Neural progenitor cell (in vitro differentiated cells): Measurements from ENCODE around the gene ERFL. TPM values are rescaled to one million over a fixed set of nuclear protein-coding genes. Genes with fewer than 3 reads are reported as not detected.

Source experiments
- DNase-seq: peaks from one replicate; pipeline ENCODE4 v3.0.0-alpha.2; 2016; ENCODE audit warnings: low spot score
- H2AFZ ChIP-seq: fragments of 200-600 bp; sonication (generic); replicated peaks from 2 replicates; pipeline ENCODE4 v1.6.1; 2016; ENCODE audit warnings: antibody characterized with exemption
- H3F3A ChIP-seq: fragments of 200-600 bp; sonication (generic); 2 replicates; pipeline ENCODE4 v1.6.1; 2016; ENCODE audit warnings: antibody characterized with exemption, low read depth
- H3K27ac ChIP-seq: fragments of 200-600 bp; sonication (generic); 2 replicates; pipeline ENCODE4 v1.5.1; 2016; ENCODE audit warnings: mild to moderate bottlenecking
- H3K27me3 ChIP-seq: fragments of 200-600 bp; sonication (generic); 2 replicates; pipeline ENCODE4 v1.6.1; 2016; ENCODE audit warnings: mild to moderate bottlenecking, moderate library complexity
- H3K36me3 ChIP-seq: fragments of 200-600 bp; sonication (generic); 2 replicates; pipeline ENCODE4 v1.5.1; 2016
- H3K4me1 ChIP-seq: fragments of 200-600 bp; sonication (generic); 2 replicates; pipeline ENCODE4 v1.6.1; 2016; ENCODE audit warnings: mixed run types
- H3K4me2 ChIP-seq: fragments of 200-600 bp; sonication (generic); 2 replicates; pipeline ENCODE4 v1.6.1; 2016
- H3K4me3 ChIP-seq: fragments of 200-600 bp; sonication (generic); 2 replicates; pipeline ENCODE4 v1.5.1; 2016
- H3K79me2 ChIP-seq: fragments of 200-600 bp; sonication (generic); 2 replicates; pipeline ENCODE4 v1.6.1; 2016; ENCODE audit warnings: low read depth
- H3K9ac ChIP-seq: fragments of 200-600 bp; sonication (generic); 2 replicates; pipeline ENCODE4 v1.6.1; 2016
- H3K9me3 ChIP-seq: fragments of 200-600 bp; sonication (generic); 2 replicates; pipeline ENCODE4 v1.5.1; 2016; ENCODE audit warnings: low read depth
- H4K20me1 ChIP-seq: fragments of 200-600 bp; sonication (generic); 2 replicates; pipeline ENCODE4 v1.6.1; 2016; ENCODE audit warnings: low read depth
- H3K27ac Mint-ChIP-seq: 3 replicates; pipeline ENCODE4 v1.8.0; 2021; ENCODE audit warnings: mixed read lengths
- H3K27me3 Mint-ChIP-seq: 2 replicates; pipeline ENCODE4 v1.8.0; 2022; ENCODE audit warnings: low read depth, mild to moderate bottlenecking, inconsistent platforms, moderate library complexity, mixed read lengths; ENCODE audit not compliant: insufficient read depth
- H3K36me3 Mint-ChIP-seq: 3 replicates; pipeline ENCODE4 v1.8.0; 2021; ENCODE audit warnings: mixed read lengths
- H3K4me1 Mint-ChIP-seq: 3 replicates; pipeline ENCODE4 v1.8.0; 2021; ENCODE audit warnings: mixed read lengths
- H3K4me3 Mint-ChIP-seq: 3 replicates; pipeline ENCODE4 v1.8.0; 2021; ENCODE audit warnings: mild to moderate bottlenecking, moderate library complexity, mixed read lengths
- H3K9me3 Mint-ChIP-seq: 3 replicates; pipeline ENCODE4 v1.8.0; 2020; ENCODE audit warnings: mixed read lengths
- CTCF ChIP-seq: fragments of 200-600 bp; sonication (generic); IDR thresholded peaks from 2 replicates; pipeline ENCODE4 v1.5.1; 2017; ENCODE audit warnings: antibody characterized with exemption, mild to moderate bottlenecking
- EZH2 ChIP-seq: fragments of 200-600 bp; sonication (generic); IDR thresholded peaks from 2 replicates; pipeline ENCODE4 v1.6.1; 2017; ENCODE audit warnings: antibody characterized with exemption, mild to moderate bottlenecking, moderate library complexity
- EZH2phosphoT487 ChIP-seq: fragments of 200-600 bp; sonication (generic); IDR thresholded peaks from 2 replicates; pipeline ENCODE4 v1.6.1; 2017; ENCODE audit warnings: antibody characterized with exemption
- total RNA-seq: library from RNA; depleted of rRNA; stranded (reverse); fragments of >200 nt; gene quantifications from 2 replicates; pipeline ENCODE4 v1.2.3, GENCODE V29; 2015; ENCODE audit warnings: low replicate concordance

ERFL gene
- total RNA-seq, 1 donor from 2014 or later = 0.65 TPM

DNA sequence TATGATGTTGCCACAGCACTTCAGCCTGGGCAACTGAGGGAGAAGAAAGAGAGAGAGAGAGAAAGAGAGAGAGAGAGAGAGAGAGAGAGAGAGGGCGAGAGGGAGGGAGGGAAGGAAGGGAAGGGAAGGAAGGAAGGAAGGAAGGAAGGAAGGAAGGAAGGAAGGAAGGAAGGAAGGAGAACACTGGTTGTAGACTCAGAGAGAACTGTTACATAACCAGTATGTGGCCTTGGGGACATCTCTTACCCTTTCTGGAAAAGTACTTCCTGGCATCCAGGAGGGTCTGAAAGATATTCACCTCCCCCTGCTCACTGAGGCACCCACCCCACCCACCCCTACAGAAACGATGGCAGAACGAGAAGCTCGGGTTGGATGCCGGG lies 47.9 kb downstream of the ERFL start:
- peaks cover 33% of the 10 kb centered on the region for H3K27me3 Mint-ChIP-seq
- H2AFZ ChIP-seq = no peak overlapping the region
- no peaks in the 10 kb centered on the region for H3K9me3 Mint-ChIP-seq

GRCh38 chr19:41879670-41880328 lies 48.5 kb downstream of the ERFL start:
- Mint-ChIP-seq H3K4me3 (peak overlapping the region; percentile 36), H3K27ac (no peak overlapping the region)
- no peak overlapping the region for H3K27ac ChIP-seq

More for the DNA sequence above, 47.9 kb downstream of the ERFL start:
- Histone ChIP-seq H3K4me3 (no peak overlapping the region), H3K4me2 (no peak overlapping the region), H4K20me1 (no peaks in the 10 kb centered on the region), H3K9me3 (no peaks in the 10 kb centered on the region), H3K27me3 (peaks cover 54% of the 10 kb centered on the region), H3K79me2 (peaks cover 9% of the 10 kb centered on the region), H3K9ac (no peak overlapping the region), H3K36me3 (no peaks in the 10 kb centered on the region), H3K27ac (no peak overlapping the region), H3F3A (peaks cover 22% of the 10 kb centered on the region), H3K4me1 (peaks cover 6% of the 10 kb centered on the region)
- TF ChIP-seq CTCF (no peak), EZH2 (no peak), EZH2phosphoT487 (no peak)
- Mint-ChIP-seq H3K36me3 (no peaks in the 10 kb centered on the region), H3K4me1 (peaks cover 18% of the 10 kb centered on the region), H3K4me3 (peak overlapping the region; percentile 36), H3K27ac (no peak overlapping the region)
- no peak for DNase-seq

DNA sequence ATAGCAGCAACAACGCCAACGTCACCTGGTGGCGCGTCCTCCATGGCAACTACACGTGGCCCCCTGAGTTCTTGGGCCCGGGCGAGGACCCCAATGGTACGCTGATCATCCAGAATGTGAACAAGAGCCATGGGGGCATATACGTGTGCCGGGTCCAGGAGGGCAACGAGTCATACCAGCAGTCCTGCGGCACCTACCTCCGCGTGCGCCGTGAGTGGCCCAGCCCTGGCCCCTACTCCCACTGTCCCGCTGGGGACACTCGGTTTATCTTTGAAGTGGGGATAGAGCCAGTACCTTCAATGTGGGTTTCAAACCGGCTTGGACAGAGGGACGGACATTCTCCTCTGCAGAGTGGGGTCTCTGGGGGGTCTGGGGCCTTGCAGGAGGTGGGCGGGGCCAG lies 49.2 kb downstream of the ERFL start:
- Mint-ChIP-seq H3K9me3 (no peaks in the 10 kb centered on the region), H3K4me3 (no peak overlapping the region), H3K27ac (no peak overlapping the region), H3K36me3 (no peaks in the 10 kb centered on the region), H3K27me3 (peaks cover 31% of the 10 kb centered on the region), H3K4me1 (peaks cover 12% of the 10 kb centered on the region)
- Histone ChIP-seq H3F3A (peaks cover 22% of the 10 kb centered on the region), H3K4me1 (no peaks in the 10 kb centered on the region), H2AFZ (no peak overlapping the region), H3K4me2 (no peak overlapping the region), H3K27me3 (peaks cover 54% of the 10 kb centered on the region), H3K9ac (no peak overlapping the region), H3K27ac (no peak overlapping the region), H4K20me1 (no peaks in the 10 kb centered on the region), H3K9me3 (no peaks in the 10 kb centered on the region), H3K79me2 (no peaks in the 10 kb centered on the region), H3K36me3 (no peaks in the 10 kb centered on the region), H3K4me3 (no peak overlapping the region)
- TF ChIP-seq EZH2phosphoT487 (no peak), CTCF (no peak), EZH2 (no peak)
- no peak for DNase-seq

More at GRCh38 chr19:41879670-41880328, 48.5 kb downstream of the ERFL start:
- H3K4me3 ChIP-seq = no peak overlapping the region
- H3K4me1 Mint-ChIP-seq = peaks cover 14% of the 10 kb centered on the region
- no peak overlapping the region for H2AFZ ChIP-seq
- no peak overlapping the region for H3K9ac ChIP-seq
- H3K9me3 Mint-ChIP-seq = no peaks in the 10 kb centered on the region
- peaks cover 22% of the 10 kb centered on the region for H3F3A ChIP-seq
- H3K27me3 Mint-ChIP-seq = peaks cover 31% of the 10 kb centered on the region
- H3K9me3 ChIP-seq = no peaks in the 10 kb centered on the region
- DNase-seq = no peak
- H3K79me2 ChIP-seq = peaks cover 3% of the 10 kb centered on the region
- no peaks in the 10 kb centered on the region for H3K36me3 ChIP-seq
- H3K4me2 ChIP-seq = no peak overlapping the region
- H4K20me1 ChIP-seq = no peaks in the 10 kb centered on the region
- H3K27me3 ChIP-seq = peaks cover 54% of the 10 kb centered on the region
- peaks cover 2% of the 10 kb centered on the region for H3K4me1 ChIP-seq
- TF ChIP-seq CTCF (no peak), EZH2phosphoT487 (no peak), EZH2 (no peak)
- no peaks in the 10 kb centered on the region for H3K36me3 Mint-ChIP-seq
